Measurements from ENCODE around the gene ARL6IP6.
"Not testable (repeated sequence)": the region's sequence is repeated elsewhere in the genome, so short reads cannot be mapped to it uniquely, and the experiment has no call there.

Gene ARL6IP6

GRCh38 chr2:152762202-152762601 is 43.8 kb downstream of the ARL6IP6 start:
- no peaks in the 10 kb centered on the region for H3K9me3 ChIP-seq (ENCODE audit: low read length)
- no peaks in the 10 kb centered on the region for H3K4me1 ChIP-seq (ENCODE audit: insufficient read depth, low read length)
- H3K4me3 ChIP-seq (ENCODE audit: low read depth in 1 of 2, low read length in 2 of 2): no peak overlapping the region
- H3K27ac ChIP-seq (ENCODE audit: low read depth, low read length): no peak overlapping the region
- no peaks in the 10 kb centered on the region for H3K36me3 ChIP-seq (ENCODE audit: insufficient read depth, low read length)
- H3K9ac ChIP-seq (ENCODE audit: low read length): no peak overlapping the region
- H3K27me3 ChIP-seq (ENCODE audit: control insufficient read depth in 1 of 2, insufficient read depth in 2 of 2, low read length in 2 of 2): no peaks in the 10 kb centered on the region

- H3K36me3 ChIP-seq (ENCODE audit: insufficient read depth, low read length); H3K27me3 ChIP-seq (ENCODE audit: control insufficient read depth in 1 of 2, insufficient read depth in 2 of 2, low read length in 2 of 2); H3K4me1 ChIP-seq (ENCODE audit: insufficient read depth, low read length); H3K9ac ChIP-seq (ENCODE audit: low read length); H3K4me3 ChIP-seq (ENCODE audit: low read depth in 1 of 2, low read length in 2 of 2); H3K27ac ChIP-seq (ENCODE audit: low read depth, low read length); H3K9me3 ChIP-seq (ENCODE audit: low read length): not testable (repeated sequence)
These were observed 44.8 kb downstream of the ARL6IP6 start for GRCh38 chr2:152763208-152763607.

DNA sequence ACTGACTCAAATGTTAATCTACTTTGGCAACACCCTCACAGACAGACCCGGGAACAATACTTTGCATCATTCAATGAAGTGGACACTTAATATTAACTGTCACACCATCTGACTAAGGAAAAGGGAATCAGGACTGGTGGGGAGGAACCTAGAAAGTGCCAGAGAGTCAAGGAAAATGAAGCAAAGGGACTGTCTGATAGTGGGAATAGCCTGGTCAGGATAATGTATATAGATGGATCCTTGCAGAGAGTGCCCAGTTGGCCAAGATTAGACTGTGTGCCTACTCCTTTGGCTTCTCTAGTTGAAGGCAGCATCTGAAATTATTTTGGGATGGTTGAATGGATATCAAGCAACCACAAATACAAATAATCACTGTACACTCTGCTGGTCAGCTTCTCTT is 45.2 kb downstream of the ARL6IP6 start:
- no peaks in the 10 kb centered on the region for H3K27me3 ChIP-seq (ENCODE audit: control insufficient read depth in 1 of 2, insufficient read depth in 2 of 2, low read length in 2 of 2)
- H3K36me3 ChIP-seq (ENCODE audit: insufficient read depth, low read length): no peaks in the 10 kb centered on the region
- H3K4me3 ChIP-seq (ENCODE audit: low read depth in 1 of 2, low read length in 2 of 2): no peak overlapping the region
- H3K4me1 ChIP-seq (ENCODE audit: insufficient read depth, low read length): no peaks in the 10 kb centered on the region
- H3K9ac ChIP-seq (ENCODE audit: low read length): no peak overlapping the region
- no peaks in the 10 kb centered on the region for H3K9me3 ChIP-seq (ENCODE audit: low read length)
- H3K27ac ChIP-seq (ENCODE audit: low read depth, low read length): no peak overlapping the region

GRCh38 chr2:152766928-152767327 is 48.5 kb downstream of the ARL6IP6 start:
- Histone ChIP-seq H3K4me1 (ENCODE audit: insufficient read depth, low read length) (no peaks in the 10 kb centered on the region), H3K9me3 (ENCODE audit: low read length) (no peaks in the 10 kb centered on the region), H3K4me3 (ENCODE audit: low read depth in 1 of 2, low read length in 2 of 2) (no peak overlapping the region), H3K27ac (ENCODE audit: low read depth, low read length) (no peak overlapping the region), H3K9ac (ENCODE audit: low read length) (no peak overlapping the region), H3K36me3 (ENCODE audit: insufficient read depth, low read length) (no peaks in the 10 kb centered on the region), H3K27me3 (ENCODE audit: control insufficient read depth in 1 of 2, insufficient read depth in 2 of 2, low read length in 2 of 2) (no peaks in the 10 kb centered on the region)

GRCh38 chr2:152781175-152781574 is 62.8 kb downstream of the ARL6IP6 start:
- Histone ChIP-seq H3K4me3 (ENCODE audit: low read depth in 1 of 2, low read length in 2 of 2) (no peak overlapping the region), H3K27ac (ENCODE audit: low read depth, low read length) (no peak overlapping the region), H3K9ac (ENCODE audit: low read length) (no peak overlapping the region), H3K36me3 (ENCODE audit: insufficient read depth, low read length) (no peaks in the 10 kb centered on the region), H3K9me3 (ENCODE audit: low read length) (no peaks in the 10 kb centered on the region), H3K4me1 (ENCODE audit: insufficient read depth, low read length) (no peaks in the 10 kb centered on the region), H3K27me3 (ENCODE audit: control insufficient read depth in 1 of 2, insufficient read depth in 2 of 2, low read length in 2 of 2) (no peaks in the 10 kb centered on the region)

DNA sequence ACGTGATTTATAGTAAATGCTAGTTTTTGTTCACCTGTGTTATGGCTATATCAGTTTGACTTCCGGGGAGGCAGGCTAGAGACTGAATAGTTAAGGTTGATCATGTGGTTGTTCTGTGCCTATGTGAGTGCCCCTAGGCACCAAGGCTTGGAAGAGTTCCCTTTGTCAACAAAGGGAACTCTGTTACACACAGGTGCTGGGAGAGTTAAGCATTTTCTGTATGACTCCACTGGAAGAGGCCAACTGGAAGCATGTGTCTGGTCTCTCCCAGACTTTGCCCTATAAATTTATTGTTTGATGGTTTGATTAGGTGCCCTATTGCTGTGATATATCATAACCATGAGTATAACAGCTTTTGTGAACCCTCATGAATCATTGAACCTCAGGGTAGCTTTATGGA is 63.8 kb downstream of the ARL6IP6 start:
- no peaks in the 10 kb centered on the region for H3K27me3 ChIP-seq (ENCODE audit: control insufficient read depth in 1 of 2, insufficient read depth in 2 of 2, low read length in 2 of 2)
- no peaks in the 10 kb centered on the region for H3K4me1 ChIP-seq (ENCODE audit: insufficient read depth, low read length)
- H3K9ac ChIP-seq (ENCODE audit: low read length): no peak overlapping the region
- H3K4me3 ChIP-seq (ENCODE audit: low read depth in 1 of 2, low read length in 2 of 2): no peak overlapping the region
- H3K27ac ChIP-seq (ENCODE audit: low read depth, low read length): no peak overlapping the region
- no peaks in the 10 kb centered on the region for H3K9me3 ChIP-seq (ENCODE audit: low read length)
- H3K36me3 ChIP-seq (ENCODE audit: insufficient read depth, low read length): no peaks in the 10 kb centered on the region

DNA sequence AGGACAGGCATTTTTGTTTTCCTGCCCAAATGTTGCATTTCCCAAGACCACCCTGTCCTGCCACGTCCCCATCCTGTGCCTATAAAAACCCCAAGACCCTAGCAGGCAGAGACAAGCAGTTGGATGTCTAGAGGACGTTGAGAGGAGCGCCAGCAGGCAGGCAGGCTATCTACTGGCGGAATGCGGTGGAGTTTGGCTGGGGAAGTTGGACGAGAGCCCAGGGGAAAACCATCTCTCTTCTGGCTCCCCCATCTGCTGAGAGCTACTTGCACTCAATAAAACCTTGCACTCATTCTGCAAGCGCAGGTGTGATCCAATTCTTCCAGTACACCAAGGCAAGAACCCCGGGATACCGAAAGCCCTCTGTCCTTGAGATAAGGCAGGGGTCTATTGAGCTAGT is 72.5 kb downstream of the ARL6IP6 start:
- Histone ChIP-seq H3K9ac (ENCODE audit: low read length) (no peak overlapping the region), H3K4me1 (ENCODE audit: insufficient read depth, low read length) (no peaks in the 10 kb centered on the region), H3K27ac (ENCODE audit: low read depth, low read length) (no peak overlapping the region)

GRCh38 chr2:152791979-152792378 is 73.6 kb downstream of the ARL6IP6 start:
- H3K9me3 ChIP-seq (ENCODE audit: low read length): no peaks in the 10 kb centered on the region
- no peaks in the 10 kb centered on the region for H3K36me3 ChIP-seq (ENCODE audit: insufficient read depth, low read length)
- no peaks in the 10 kb centered on the region for H3K27me3 ChIP-seq (ENCODE audit: control insufficient read depth in 1 of 2, insufficient read depth in 2 of 2, low read length in 2 of 2)
- no peak overlapping the region for H3K27ac ChIP-seq (ENCODE audit: low read depth, low read length)
- H3K4me3 ChIP-seq (ENCODE audit: low read depth in 1 of 2, low read length in 2 of 2): no peak overlapping the region
- H3K4me1 ChIP-seq (ENCODE audit: insufficient read depth, low read length): no peaks in the 10 kb centered on the region
- no peak overlapping the region for H3K9ac ChIP-seq (ENCODE audit: low read length)

More for the DNA sequence above, 72.5 kb downstream of the ARL6IP6 start:
- H3K36me3 ChIP-seq (ENCODE audit: insufficient read depth, low read length): no peaks in the 10 kb centered on the region
- H3K9me3 ChIP-seq (ENCODE audit: low read length): no peaks in the 10 kb centered on the region
- no peak overlapping the region for H3K4me3 ChIP-seq (ENCODE audit: low read depth in 1 of 2, low read length in 2 of 2)
- H3K27me3 ChIP-seq (ENCODE audit: control insufficient read depth in 1 of 2, insufficient read depth in 2 of 2, low read length in 2 of 2): no peaks in the 10 kb centered on the region

GRCh38 chr2:152792974-152793373 is 74.6 kb downstream of the ARL6IP6 start:
- H3K9ac ChIP-seq (ENCODE audit: low read length): no peak overlapping the region

DNA sequence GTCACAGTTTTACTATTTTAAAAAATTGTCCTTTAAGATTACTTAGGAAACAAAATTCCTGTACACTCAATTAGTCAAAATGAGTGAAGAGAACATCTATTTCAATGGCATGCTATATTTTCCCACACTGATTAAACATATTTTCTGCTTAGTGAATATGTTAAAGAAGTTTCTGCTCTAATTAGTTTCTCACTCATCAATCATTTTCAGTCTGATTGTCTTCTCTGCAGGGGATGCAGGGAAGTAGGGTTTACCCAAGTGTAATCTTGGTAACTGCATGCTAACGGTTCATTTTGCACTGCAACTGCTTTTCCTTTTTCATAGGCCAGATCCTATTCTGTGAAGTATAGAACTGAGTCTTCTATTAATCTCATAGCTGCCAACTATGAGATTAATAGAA is 78.5 kb downstream of the ARL6IP6 start:
- no peaks in the 10 kb centered on the region for H3K4me1 ChIP-seq (ENCODE audit: insufficient read depth, low read length)

More at GRCh38 chr2:152792974-152793373, 74.6 kb downstream of the ARL6IP6 start:
- Histone ChIP-seq H3K27me3 (ENCODE audit: control insufficient read depth in 1 of 2, insufficient read depth in 2 of 2, low read length in 2 of 2) (no peaks in the 10 kb centered on the region), H3K36me3 (ENCODE audit: insufficient read depth, low read length) (no peaks in the 10 kb centered on the region), H3K27ac (ENCODE audit: low read depth, low read length) (no peak overlapping the region), H3K4me1 (ENCODE audit: insufficient read depth, low read length) (no peaks in the 10 kb centered on the region), H3K9me3 (ENCODE audit: low read length) (no peaks in the 10 kb centered on the region), H3K4me3 (ENCODE audit: low read depth in 1 of 2, low read length in 2 of 2) (no peak overlapping the region)

GRCh38 chr2:152804687-152805408 is 86.4 kb downstream of the ARL6IP6 start:
- H3K36me3 ChIP-seq (ENCODE audit: insufficient read depth, low read length): no peaks in the 10 kb centered on the region
- H3K9me3 ChIP-seq (ENCODE audit: low read length): no peaks in the 10 kb centered on the region
- no peaks in the 10 kb centered on the region for H3K27me3 ChIP-seq (ENCODE audit: control insufficient read depth in 1 of 2, insufficient read depth in 2 of 2, low read length in 2 of 2)
- H3K27ac ChIP-seq (ENCODE audit: low read depth, low read length): no peak overlapping the region
- no peak overlapping the region for H3K4me3 ChIP-seq (ENCODE audit: low read depth in 1 of 2, low read length in 2 of 2)
- H3K4me1 ChIP-seq (ENCODE audit: insufficient read depth, low read length): no peaks in the 10 kb centered on the region
- no peak overlapping the region for H3K9ac ChIP-seq (ENCODE audit: low read length)

More for the DNA sequence above, 78.5 kb downstream of the ARL6IP6 start:
- no peak overlapping the region for H3K4me3 ChIP-seq (ENCODE audit: low read depth in 1 of 2, low read length in 2 of 2)
- no peaks in the 10 kb centered on the region for H3K9me3 ChIP-seq (ENCODE audit: low read length)
- H3K36me3 ChIP-seq (ENCODE audit: insufficient read depth, low read length): no peaks in the 10 kb centered on the region
- no peak overlapping the region for H3K9ac ChIP-seq (ENCODE audit: low read length)
- H3K27ac ChIP-seq (ENCODE audit: low read depth, low read length): no peak overlapping the region
- no peaks in the 10 kb centered on the region for H3K27me3 ChIP-seq (ENCODE audit: control insufficient read depth in 1 of 2, insufficient read depth in 2 of 2, low read length in 2 of 2)

- Histone ChIP-seq H3K27me3 (ENCODE audit: control insufficient read depth in 1 of 2, insufficient read depth in 2 of 2, low read length in 2 of 2) (no peaks in the 10 kb centered on the region), H3K9me3 (ENCODE audit: low read length) (no peaks in the 10 kb centered on the region), H3K9ac (ENCODE audit: low read length) (no peak overlapping the region)
These were observed 93.5 kb downstream of the ARL6IP6 start for GRCh38 chr2:152811916-152812315.

More at GRCh38 chr2:152811916-152812315, 93.5 kb downstream of the ARL6IP6 start:
- H3K27ac ChIP-seq (ENCODE audit: low read depth, low read length): no peak overlapping the region
- no peaks in the 10 kb centered on the region for H3K4me1 ChIP-seq (ENCODE audit: insufficient read depth, low read length)
- H3K4me3 ChIP-seq (ENCODE audit: low read depth in 1 of 2, low read length in 2 of 2): no peak overlapping the region
- no peaks in the 10 kb centered on the region for H3K36me3 ChIP-seq (ENCODE audit: insufficient read depth, low read length)
